GM23338 (cell line): ENCODE data around the gene POU5F2. TPM values are rescaled to one million over a fixed set of nuclear protein-coding genes. Genes with fewer than 3 reads are reported as not detected.
A peak's percentile ranks its signal among the peaks of the same experiment; 100 is the strongest.

ENCODE experiments used
- ATAC-seq: fragments of 200-7000 bp; cut with Tn5 transposase; 3 replicates; pipeline ENCODE4 v1.9.1; 2020
- DNase-seq: peaks from one replicate; pipeline ENCODE4 v3.0.0-alpha.2; 2015; ENCODE audit warnings: low spot score
- H2AFZ ChIP-seq: fragments of 200-600 bp; sonication (generic); 2 replicates; pipeline ENCODE4 v1.8.0; 2016; ENCODE audit warnings: antibody characterized with exemption, mild to moderate bottlenecking, moderate library complexity
- H3F3A ChIP-seq: fragments of 200-600 bp; sonication (generic); replicated peaks from 2 replicates; pipeline ENCODE4 v1.8.0; 2017; ENCODE audit warnings: antibody characterized with exemption, mixed run types, low read depth
- H3K27ac ChIP-seq: fragments of 200-600 bp; sonication (generic); 2 replicates; pipeline ENCODE4 v1.6.1; 2016; ENCODE audit warnings: low read depth
- H3K27me3 ChIP-seq: fragments of 200-600 bp; sonication (generic); 2 replicates; pipeline ENCODE4 v1.8.0; 2016; ENCODE audit warnings: mild to moderate bottlenecking, mixed run types, moderate library complexity; ENCODE audit not compliant: insufficient read depth
- H3K36me3 ChIP-seq: fragments of 200-600 bp; sonication (generic); 2 replicates; pipeline ENCODE4 v1.8.0; 2016; ENCODE audit warnings: mild to moderate bottlenecking; ENCODE audit not compliant: insufficient read depth
- H3K4me1 ChIP-seq: fragments of 200-600 bp; sonication (generic); 2 replicates; pipeline ENCODE4 v1.8.0; 2016; ENCODE audit warnings: mild to moderate bottlenecking, moderate library complexity; ENCODE audit not compliant: insufficient read depth
- H3K4me2 ChIP-seq: fragments of 200-600 bp; sonication (generic); 2 replicates; pipeline ENCODE4 v1.7.1; 2017; ENCODE audit warnings: mixed run types
- H3K4me3 ChIP-seq: fragments of 200-600 bp; sonication (generic); 2 replicates; pipeline ENCODE4 v1.6.1; 2016; ENCODE audit warnings: mixed run types
- H3K79me2 ChIP-seq: fragments of 200-600 bp; sonication (generic); replicated peaks from 2 replicates; pipeline ENCODE4 v1.8.0; 2017; ENCODE audit warnings: mild to moderate bottlenecking; ENCODE audit not compliant: insufficient read depth
- H3K9me2 ChIP-seq: fragments of 200-600 bp; sonication (generic); 2 replicates; pipeline ENCODE4 v1.8.0; 2017; ENCODE audit not compliant: insufficient read depth
- H4K20me1 ChIP-seq: fragments of 200-600 bp; sonication (generic); replicated peaks from 2 replicates; pipeline ENCODE4 v1.8.0; 2017; ENCODE audit warnings: mild to moderate bottlenecking; ENCODE audit not compliant: insufficient read depth
- H3K27ac Mint-ChIP-seq: 2 replicates; pipeline ENCODE4 v1.8.0; 2020; ENCODE audit warnings: inconsistent platforms, mild to moderate bottlenecking, moderate library complexity, mixed read lengths
- H3K27me3 Mint-ChIP-seq: 3 replicates; pipeline ENCODE4 v1.8.0; 2022; ENCODE audit warnings: low read depth, mild to moderate bottlenecking, moderate library complexity, mixed read lengths, inconsistent platforms; ENCODE audit not compliant: insufficient read depth, poor library complexity
- H3K36me3 Mint-ChIP-seq: 3 replicates; pipeline ENCODE4 v1.8.0; 2021; ENCODE audit warnings: low read depth, mild to moderate bottlenecking, inconsistent platforms, moderate library complexity, mixed read lengths
- H3K4me1 Mint-ChIP-seq: 3 replicates; pipeline ENCODE4 v1.8.0; 2020; ENCODE audit warnings: mild to moderate bottlenecking, inconsistent platforms, mixed read lengths
- H3K4me3 Mint-ChIP-seq: 3 replicates; pipeline ENCODE4 v1.8.0; 2021; ENCODE audit warnings: moderate library complexity, mild to moderate bottlenecking, inconsistent platforms, mixed read lengths
- H3K9me3 Mint-ChIP-seq: 3 replicates; pipeline ENCODE4 v1.8.0; 2020; ENCODE audit warnings: moderate library complexity, mild to moderate bottlenecking, inconsistent platforms, mixed read lengths
- CREB1 ChIP-seq: fragments of 250-450 bp; sonication (Bioruptor Pico); IDR thresholded peaks from 2 replicates; pipeline ENCODE4 v1.5.0; 2020; ENCODE audit warnings: low read depth, mild to moderate bottlenecking, moderate library complexity
- EZH2 ChIP-seq: fragments of 200-600 bp; sonication (generic); IDR thresholded peaks from one replicate; pipeline ENCODE4 v1.8.0; 2017; ENCODE audit warnings: antibody characterized with exemption, mild to moderate bottlenecking, low read depth; ENCODE audit not compliant: unreplicated experiment
- EZH2phosphoT487 ChIP-seq: fragments of 200-600 bp; sonication (generic); IDR thresholded peaks from one replicate; pipeline ENCODE4 v1.8.1; 2018; ENCODE audit warnings: antibody characterized with exemption; ENCODE audit not compliant: unreplicated experiment
- JUNB ChIP-seq: IDR thresholded peaks from one replicate; pipeline ENCODE4 v1.6.1; 2016; ENCODE audit warnings: antibody characterized with exemption; ENCODE audit not compliant: unreplicated experiment
- NANOG ChIP-seq: IDR thresholded peaks from 2 replicates; pipeline ENCODE4 v1.6.1; 2016; ENCODE audit warnings: antibody characterized with exemption, borderline replicate concordance
- POLR2AphosphoS5 ChIP-seq: IDR thresholded peaks from 2 replicates; pipeline ENCODE4 v1.6.1; 2016; ENCODE audit warnings: antibody characterized with exemption, low read depth
- STAT1 ChIP-seq: IDR thresholded peaks from one replicate; pipeline ENCODE4 v1.6.1; 2016; ENCODE audit warnings: antibody characterized with exemption; ENCODE audit not compliant: unreplicated experiment
- ZNF114 ChIP-seq: fragments of 250-450 bp; sonication (Bioruptor Pico); IDR thresholded peaks from 2 replicates; pipeline ENCODE4 v1.5.0; 2020; ENCODE audit warnings: mild to moderate bottlenecking, moderate library complexity
- ZNF331 ChIP-seq: fragments of 250-450 bp; sonication (Bioruptor Pico); IDR thresholded peaks from 2 replicates; pipeline ENCODE4 v1.5.0; 2020; ENCODE audit warnings: low read depth, mild to moderate bottlenecking, moderate library complexity
- polyA plus RNA-seq: library from polyadenylated mRNA; unstranded; fragments of >200 nt; fragmentation: Nextera tagmentation; extraction: Ambion mirVana; gene quantifications from 2 replicates; pipeline ENCODE4 v1.2.1, GENCODE V29; 2016
- total RNA-seq: library from RNA; depleted of rRNA; stranded (reverse); fragments of >200 nt; shearing (Covaris generic); gene quantifications from 2 replicates; pipeline ENCODE4 v1.2.3, GENCODE V29; 2014
- TF ChIP-seq, protein P1 (sequence below): IDR thresholded peaks from one replicate; pipeline ENCODE4 v1.6.1; 2018; ENCODE audit warnings: antibody characterized with exemption; ENCODE audit not compliant: unreplicated experiment
- TF ChIP-seq, protein P2 (sequence below): fragments of 250-450 bp; sonication (Bioruptor Pico); IDR thresholded peaks from 2 replicates; pipeline ENCODE4 v1.5.0; 2020; ENCODE audit warnings: mild to moderate bottlenecking, moderate library complexity
- TF ChIP-seq, protein P3 (sequence below), 2 experiments: fragments of 200-600 bp in 1 of 2; sonication (generic) in 1 of 2; conservative IDR thresholded peaks; 2 replicates each; pipeline versions ENCODE4 v1.5.1 to v1.6.1; 2016 to 2017; ENCODE audit warnings: antibody characterized with exemption in 2 of 2, low read depth in 2 of 2, mild to moderate bottlenecking in 2 of 2, moderate library complexity in 1 of 2
- TF ChIP-seq, protein P4 (sequence below): IDR thresholded peaks from 2 replicates; pipeline ENCODE4 v1.6.1; 2016; ENCODE audit warnings: antibody characterized with exemption

Gene POU5F2
- total and polyA plus RNA-seq, 2 experiments from 2014 or later = 0.11 to 0.76 TPM

DNA sequence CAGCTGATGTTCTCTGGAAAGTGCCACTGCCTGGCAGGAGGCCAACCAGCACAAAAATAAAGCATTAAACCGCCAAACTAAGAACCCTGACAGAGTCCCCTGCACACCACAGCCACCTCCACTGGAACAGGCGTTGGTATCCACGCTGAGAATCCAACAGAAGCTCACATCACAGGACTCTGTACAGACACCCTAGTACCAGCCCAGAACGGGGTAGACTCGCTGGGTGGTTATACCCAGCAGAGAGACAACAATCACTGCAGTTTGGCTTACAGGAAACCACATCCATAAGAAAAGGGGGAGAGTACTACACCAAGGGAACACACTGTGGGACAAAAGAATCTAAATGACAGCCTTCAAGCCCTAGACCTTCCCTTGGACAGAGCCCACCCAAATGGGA, 15.0 kb upstream of the POU5F2 start (continued):
- TF ChIP-seq, protein P1, sequence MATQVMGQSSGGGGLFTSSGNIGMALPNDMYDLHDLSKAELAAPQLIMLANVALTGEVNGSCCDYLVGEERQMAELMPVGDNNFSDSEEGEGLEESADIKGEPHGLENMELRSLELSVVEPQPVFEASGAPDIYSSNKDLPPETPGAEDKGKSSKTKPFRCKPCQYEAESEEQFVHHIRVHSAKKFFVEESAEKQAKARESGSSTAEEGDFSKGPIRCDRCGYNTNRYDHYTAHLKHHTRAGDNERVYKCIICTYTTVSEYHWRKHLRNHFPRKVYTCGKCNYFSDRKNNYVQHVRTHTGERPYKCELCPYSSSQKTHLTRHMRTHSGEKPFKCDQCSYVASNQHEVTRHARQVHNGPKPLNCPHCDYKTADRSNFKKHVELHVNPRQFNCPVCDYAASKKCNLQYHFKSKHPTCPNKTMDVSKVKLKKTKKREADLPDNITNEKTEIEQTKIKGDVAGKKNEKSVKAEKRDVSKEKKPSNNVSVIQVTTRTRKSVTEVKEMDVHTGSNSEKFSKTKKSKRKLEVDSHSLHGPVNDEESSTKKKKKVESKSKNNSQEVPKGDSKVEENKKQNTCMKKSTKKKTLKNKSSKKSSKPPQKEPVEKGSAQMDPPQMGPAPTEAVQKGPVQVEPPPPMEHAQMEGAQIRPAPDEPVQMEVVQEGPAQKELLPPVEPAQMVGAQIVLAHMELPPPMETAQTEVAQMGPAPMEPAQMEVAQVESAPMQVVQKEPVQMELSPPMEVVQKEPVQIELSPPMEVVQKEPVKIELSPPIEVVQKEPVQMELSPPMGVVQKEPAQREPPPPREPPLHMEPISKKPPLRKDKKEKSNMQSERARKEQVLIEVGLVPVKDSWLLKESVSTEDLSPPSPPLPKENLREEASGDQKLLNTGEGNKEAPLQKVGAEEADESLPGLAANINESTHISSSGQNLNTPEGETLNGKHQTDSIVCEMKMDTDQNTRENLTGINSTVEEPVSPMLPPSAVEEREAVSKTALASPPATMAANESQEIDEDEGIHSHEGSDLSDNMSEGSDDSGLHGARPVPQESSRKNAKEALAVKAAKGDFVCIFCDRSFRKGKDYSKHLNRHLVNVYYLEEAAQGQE = no peak
- no peak for TF ChIP-seq NANOG

DNA sequence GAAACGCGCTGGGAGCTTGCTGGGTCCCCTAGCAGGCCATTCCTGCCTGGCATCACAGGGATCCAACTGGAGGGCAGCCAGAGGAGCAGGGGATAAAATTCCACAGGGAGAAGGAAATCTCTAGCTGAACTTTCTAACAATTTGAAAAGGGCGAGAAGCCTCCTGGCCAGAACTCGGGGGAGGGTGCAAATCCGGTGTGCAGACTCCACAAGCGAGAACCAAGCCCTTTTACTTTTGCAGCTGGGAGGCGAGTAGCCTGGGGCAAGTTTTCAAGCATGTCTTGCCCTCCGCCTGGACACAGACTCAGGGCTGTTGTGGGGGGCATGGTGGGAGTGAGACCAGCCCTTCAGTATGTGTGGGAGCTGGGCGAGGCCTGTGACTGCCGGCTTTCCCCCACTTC, 14.3 kb upstream of the POU5F2 start:
- H3K27ac ChIP-seq = no peak overlapping the region
- peaks cover 22% of the 10 kb centered on the region for H3K9me3 Mint-ChIP-seq
- H3K27me3 ChIP-seq = no peaks in the 10 kb centered on the region
- no peaks in the 10 kb centered on the region for H3K36me3 ChIP-seq
- no peaks in the 10 kb centered on the region for H3F3A ChIP-seq
- DNase-seq (no peak), ATAC-seq (peak; percentile 39; the same call in 2 of the 3 replicates)
- H3K4me3 Mint-ChIP-seq = no peak overlapping the region
- no peaks in the 10 kb centered on the region for H3K27me3 Mint-ChIP-seq
- no peaks in the 10 kb centered on the region for H4K20me1 ChIP-seq
- no peak overlapping the region for H3K4me3 ChIP-seq
- H3K4me1 ChIP-seq = no peaks in the 10 kb centered on the region
- no peak overlapping the region; the same call in 1 of the 2 replicates for H3K4me2 ChIP-seq
- H3K79me2 ChIP-seq = no peaks in the 10 kb centered on the region
- H3K27ac Mint-ChIP-seq = peak overlapping the region; percentile 14; the same call in 1 of the 2 replicates
- no peak overlapping the region for H2AFZ ChIP-seq
- peaks cover 20% of the 10 kb centered on the region for H3K36me3 Mint-ChIP-seq
- peaks cover 14% of the 10 kb centered on the region; the same call in 2 of the 3 replicates for H3K4me1 Mint-ChIP-seq
- no peaks in the 10 kb centered on the region for H3K9me2 ChIP-seq
- TF ChIP-seq, protein P2, sequence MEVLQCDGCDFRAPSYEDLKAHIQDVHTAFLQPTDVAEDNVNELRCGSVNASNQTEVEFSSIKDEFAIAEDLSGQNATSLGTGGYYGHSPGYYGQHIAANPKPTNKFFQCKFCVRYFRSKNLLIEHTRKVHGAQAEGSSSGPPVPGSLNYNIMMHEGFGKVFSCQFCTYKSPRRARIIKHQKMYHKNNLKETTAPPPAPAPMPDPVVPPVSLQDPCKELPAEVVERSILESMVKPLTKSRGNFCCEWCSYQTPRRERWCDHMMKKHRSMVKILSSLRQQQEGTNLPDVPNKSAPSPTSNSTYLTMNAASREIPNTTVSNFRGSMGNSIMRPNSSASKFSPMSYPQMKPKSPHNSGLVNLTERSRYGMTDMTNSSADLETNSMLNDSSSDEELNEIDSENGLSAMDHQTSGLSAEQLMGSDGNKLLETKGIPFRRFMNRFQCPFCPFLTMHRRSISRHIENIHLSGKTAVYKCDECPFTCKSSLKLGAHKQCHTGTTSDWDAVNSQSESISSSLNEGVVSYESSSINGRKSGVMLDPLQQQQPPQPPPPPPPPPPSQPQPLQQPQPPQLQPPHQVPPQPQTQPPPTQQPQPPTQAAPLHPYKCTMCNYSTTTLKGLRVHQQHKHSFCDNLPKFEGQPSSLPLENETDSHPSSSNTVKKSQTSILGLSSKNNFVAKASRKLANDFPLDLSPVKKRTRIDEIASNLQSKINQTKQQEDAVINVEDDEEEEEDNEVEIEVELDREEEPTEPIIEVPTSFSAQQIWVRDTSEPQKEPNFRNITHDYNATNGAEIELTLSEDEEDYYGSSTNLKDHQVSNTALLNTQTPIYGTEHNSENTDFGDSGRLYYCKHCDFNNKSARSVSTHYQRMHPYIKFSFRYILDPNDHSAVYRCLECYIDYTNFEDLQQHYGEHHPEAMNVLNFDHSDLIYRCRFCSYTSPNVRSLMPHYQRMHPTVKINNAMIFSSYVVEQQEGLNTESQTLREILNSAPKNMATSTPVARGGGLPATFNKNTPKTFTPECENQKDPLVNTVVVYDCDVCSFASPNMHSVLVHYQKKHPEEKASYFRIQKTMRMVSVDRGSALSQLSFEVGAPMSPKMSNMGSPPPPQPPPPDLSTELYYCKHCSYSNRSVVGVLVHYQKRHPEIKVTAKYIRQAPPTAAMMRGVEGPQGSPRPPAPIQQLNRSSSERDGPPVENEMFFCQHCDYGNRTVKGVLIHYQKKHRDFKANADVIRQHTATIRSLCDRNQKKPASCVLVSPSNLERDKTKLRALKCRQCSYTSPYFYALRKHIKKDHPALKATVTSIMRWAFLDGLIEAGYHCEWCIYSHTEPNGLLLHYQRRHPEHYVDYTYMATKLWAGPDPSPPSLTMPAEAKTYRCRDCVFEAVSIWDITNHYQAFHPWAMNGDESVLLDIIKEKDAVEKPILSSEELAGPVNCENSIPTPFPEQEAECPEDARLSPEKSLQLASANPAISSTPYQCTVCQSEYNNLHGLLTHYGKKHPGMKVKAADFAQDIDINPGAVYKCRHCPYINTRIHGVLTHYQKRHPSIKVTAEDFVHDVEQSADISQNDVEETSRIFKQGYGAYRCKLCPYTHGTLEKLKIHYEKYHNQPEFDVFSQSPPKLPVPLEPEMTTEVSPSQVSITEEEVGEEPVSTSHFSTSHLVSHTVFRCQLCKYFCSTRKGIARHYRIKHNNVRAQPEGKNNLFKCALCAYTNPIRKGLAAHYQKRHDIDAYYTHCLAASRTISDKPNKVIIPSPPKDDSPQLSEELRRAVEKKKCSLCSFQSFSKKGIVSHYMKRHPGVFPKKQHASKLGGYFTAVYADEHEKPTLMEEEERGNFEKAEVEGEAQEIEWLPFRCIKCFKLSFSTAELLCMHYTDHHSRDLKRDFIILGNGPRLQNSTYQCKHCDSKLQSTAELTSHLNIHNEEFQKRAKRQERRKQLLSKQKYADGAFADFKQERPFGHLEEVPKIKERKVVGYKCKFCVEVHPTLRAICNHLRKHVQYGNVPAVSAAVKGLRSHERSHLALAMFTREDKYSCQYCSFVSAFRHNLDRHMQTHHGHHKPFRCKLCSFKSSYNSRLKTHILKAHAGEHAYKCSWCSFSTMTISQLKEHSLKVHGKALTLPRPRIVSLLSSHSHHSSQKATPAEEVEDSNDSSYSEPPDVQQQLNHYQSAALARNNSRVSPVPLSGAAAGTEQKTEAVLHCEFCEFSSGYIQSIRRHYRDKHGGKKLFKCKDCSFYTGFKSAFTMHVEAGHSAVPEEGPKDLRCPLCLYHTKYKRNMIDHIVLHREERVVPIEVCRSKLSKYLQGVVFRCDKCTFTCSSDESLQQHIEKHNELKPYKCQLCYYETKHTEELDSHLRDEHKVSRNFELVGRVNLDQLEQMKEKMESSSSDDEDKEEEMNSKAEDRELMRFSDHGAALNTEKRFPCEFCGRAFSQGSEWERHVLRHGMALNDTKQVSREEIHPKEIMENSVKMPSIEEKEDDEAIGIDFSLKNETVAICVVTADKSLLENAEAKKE = no peak
- TF ChIP-seq ZNF114 (CRISPR knock-in tag) (no peak), EZH2phosphoT487 (no peak), JUNB (no peak), ZNF331 (CRISPR knock-in tag) (no peak), EZH2 (no peak), NANOG (no peak), POLR2AphosphoS5 (no peak), STAT1 (no peak), CREB1 (no peak)
- TF ChIP-seq, protein P3, sequence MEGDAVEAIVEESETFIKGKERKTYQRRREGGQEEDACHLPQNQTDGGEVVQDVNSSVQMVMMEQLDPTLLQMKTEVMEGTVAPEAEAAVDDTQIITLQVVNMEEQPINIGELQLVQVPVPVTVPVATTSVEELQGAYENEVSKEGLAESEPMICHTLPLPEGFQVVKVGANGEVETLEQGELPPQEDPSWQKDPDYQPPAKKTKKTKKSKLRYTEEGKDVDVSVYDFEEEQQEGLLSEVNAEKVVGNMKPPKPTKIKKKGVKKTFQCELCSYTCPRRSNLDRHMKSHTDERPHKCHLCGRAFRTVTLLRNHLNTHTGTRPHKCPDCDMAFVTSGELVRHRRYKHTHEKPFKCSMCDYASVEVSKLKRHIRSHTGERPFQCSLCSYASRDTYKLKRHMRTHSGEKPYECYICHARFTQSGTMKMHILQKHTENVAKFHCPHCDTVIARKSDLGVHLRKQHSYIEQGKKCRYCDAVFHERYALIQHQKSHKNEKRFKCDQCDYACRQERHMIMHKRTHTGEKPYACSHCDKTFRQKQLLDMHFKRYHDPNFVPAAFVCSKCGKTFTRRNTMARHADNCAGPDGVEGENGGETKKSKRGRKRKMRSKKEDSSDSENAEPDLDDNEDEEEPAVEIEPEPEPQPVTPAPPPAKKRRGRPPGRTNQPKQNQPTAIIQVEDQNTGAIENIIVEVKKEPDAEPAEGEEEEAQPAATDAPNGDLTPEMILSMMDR (conservative IDR thresholded peaks at IDR 0.05; ENCODE audit: low read depth in 2 of 2) = no peak
- TF ChIP-seq, protein P4, sequence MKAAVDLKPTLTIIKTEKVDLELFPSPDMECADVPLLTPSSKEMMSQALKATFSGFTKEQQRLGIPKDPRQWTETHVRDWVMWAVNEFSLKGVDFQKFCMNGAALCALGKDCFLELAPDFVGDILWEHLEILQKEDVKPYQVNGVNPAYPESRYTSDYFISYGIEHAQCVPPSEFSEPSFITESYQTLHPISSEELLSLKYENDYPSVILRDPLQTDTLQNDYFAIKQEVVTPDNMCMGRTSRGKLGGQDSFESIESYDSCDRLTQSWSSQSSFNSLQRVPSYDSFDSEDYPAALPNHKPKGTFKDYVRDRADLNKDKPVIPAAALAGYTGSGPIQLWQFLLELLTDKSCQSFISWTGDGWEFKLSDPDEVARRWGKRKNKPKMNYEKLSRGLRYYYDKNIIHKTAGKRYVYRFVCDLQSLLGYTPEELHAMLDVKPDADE = no peak
